HUES48 (cell line): Measurements from ENCODE around the gene ALPL.

Source experiments
- H3K27ac ChIP-seq: one replicate; pipeline ENCODE4 v1.7.0; 2013; ENCODE audit warnings: low read depth, low read length, inconsistent platforms
- H3K27me3 ChIP-seq: 2 replicates; pipeline ENCODE4 v1.6.1; 2013; ENCODE audit warnings: mild to moderate bottlenecking, low read length; ENCODE audit not compliant: control insufficient read depth, insufficient read depth
- H3K36me3 ChIP-seq: 2 replicates; pipeline ENCODE4 v1.6.1; 2013; ENCODE audit warnings: low read length; ENCODE audit not compliant: control insufficient read depth, insufficient read depth
- H3K4me1 ChIP-seq: 2 replicates; pipeline ENCODE4 v1.6.1; 2013; ENCODE audit warnings: mild to moderate bottlenecking, low read length; ENCODE audit not compliant: control insufficient read depth, insufficient read depth
- H3K4me3 ChIP-seq: 2 replicates; pipeline ENCODE4 v1.5.1; 2013; ENCODE audit warnings: mild to moderate bottlenecking, low read depth, low read length
- H3K9ac ChIP-seq: 2 replicates; pipeline ENCODE4 v1.6.1; 2013; ENCODE audit warnings: mild to moderate bottlenecking, low read depth, low read length, moderate library complexity
- H3K9me3 ChIP-seq: 2 replicates; pipeline ENCODE4 v1.6.1; 2013; ENCODE audit warnings: low read length; ENCODE audit not compliant: control insufficient read depth, insufficient read depth

ALPL gene

DNA sequence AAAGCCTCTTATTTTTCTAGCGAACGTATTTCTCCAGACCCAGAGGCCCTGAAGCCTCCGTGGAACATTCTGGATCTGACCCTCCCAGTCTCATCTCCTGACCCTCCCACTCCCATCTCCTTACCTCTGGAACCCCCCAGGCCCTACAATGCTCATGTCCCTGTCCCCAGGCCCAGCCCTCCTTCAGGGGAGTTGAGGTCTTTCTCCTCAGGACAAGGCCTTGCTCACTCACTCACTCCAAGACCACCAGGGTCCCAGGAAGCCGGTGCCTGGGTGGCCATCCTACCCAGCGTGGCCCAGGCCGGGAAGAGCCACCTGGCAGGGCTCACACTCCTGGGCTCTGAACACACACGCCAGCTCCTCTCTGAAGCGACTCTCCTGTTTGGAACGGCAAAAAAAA lies 68.7 kb downstream of the ALPL start:
- no peak overlapping the region for H3K27ac ChIP-seq

GRCh38 chr1:21579791-21580190 lies 70.6 kb downstream of the ALPL start:
- Histone ChIP-seq H3K9me3 (no peaks in the 10 kb centered on the region), H3K4me1 (peaks cover 9% of the 10 kb centered on the region; the same call in 1 of the 2 replicates), H3K4me3 (no peak overlapping the region), H3K36me3 (no peaks in the 10 kb centered on the region), H3K27ac (no peak overlapping the region), H3K27me3 (peaks cover 5% of the 10 kb centered on the region; the same call in 1 of the 2 replicates), H3K9ac (no peak overlapping the region)

More for the DNA sequence above, 68.7 kb downstream of the ALPL start:
- Histone ChIP-seq H3K4me3 (no peak overlapping the region), H3K27me3 (no peaks in the 10 kb centered on the region), H3K4me1 (peaks cover 21% of the 10 kb centered on the region), H3K36me3 (no peaks in the 10 kb centered on the region), H3K9ac (no peak overlapping the region), H3K9me3 (no peaks in the 10 kb centered on the region)

DNA sequence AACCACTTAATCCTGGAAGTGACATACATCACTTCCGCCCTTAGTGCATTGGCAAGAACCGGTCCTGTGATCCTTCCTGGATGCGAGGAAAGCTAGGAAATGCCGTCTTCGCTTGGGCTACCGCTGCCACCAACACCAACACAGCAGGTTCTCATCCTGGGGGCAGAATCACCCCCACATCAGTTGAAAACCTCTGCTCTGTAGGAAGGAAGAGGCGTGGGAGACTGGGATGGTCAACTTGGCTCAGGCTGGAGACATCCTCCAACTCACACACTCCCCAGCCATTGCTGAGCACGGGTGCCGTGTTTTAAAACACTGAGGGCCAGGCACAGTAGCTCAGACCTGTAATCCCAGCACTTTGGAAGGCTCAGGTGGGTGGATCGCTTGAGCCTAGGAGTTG lies 74.9 kb downstream of the ALPL start:
- Histone ChIP-seq H3K9me3 (no peaks in the 10 kb centered on the region), H3K4me3 (no peak overlapping the region), H3K9ac (no peak overlapping the region), H3K27me3 (peaks cover 12% of the 10 kb centered on the region; the same call in 1 of the 2 replicates), H3K36me3 (no peaks in the 10 kb centered on the region), H3K27ac (no peak overlapping the region), H3K4me1 (peaks cover 5% of the 10 kb centered on the region; the same call in 1 of the 2 replicates)

GRCh38 chr1:21585037-21585436 lies 75.8 kb downstream of the ALPL start:
- H3K9me3 ChIP-seq = no peaks in the 10 kb centered on the region
- no peak overlapping the region for H3K9ac ChIP-seq
- peaks cover 12% of the 10 kb centered on the region; the same call in 1 of the 2 replicates for H3K27me3 ChIP-seq
- no peak overlapping the region for H3K27ac ChIP-seq
- H3K4me3 ChIP-seq = no peak overlapping the region
- H3K36me3 ChIP-seq = no peaks in the 10 kb centered on the region
- peaks cover 5% of the 10 kb centered on the region; the same call in 1 of the 2 replicates for H3K4me1 ChIP-seq

GRCh38 chr1:21586222-21586621 lies 77.0 kb downstream of the ALPL start:
- H3K4me1 ChIP-seq = peaks cover 17% of the 10 kb centered on the region
- no peak overlapping the region for H3K9ac ChIP-seq
- H3K27me3 ChIP-seq = peaks cover 12% of the 10 kb centered on the region; the same call in 1 of the 2 replicates
- H3K27ac ChIP-seq = no peak overlapping the region
- H3K9me3 ChIP-seq = no peaks in the 10 kb centered on the region
- H3K4me3 ChIP-seq = no peak overlapping the region
- H3K36me3 ChIP-seq = no peaks in the 10 kb centered on the region

- Histone ChIP-seq H3K4me3 (no peak overlapping the region), H3K27me3 (peaks cover 12% of the 10 kb centered on the region; the same call in 1 of the 2 replicates), H3K36me3 (no peaks in the 10 kb centered on the region), H3K4me1 (peaks cover 24% of the 10 kb centered on the region), H3K27ac (no peak overlapping the region), H3K9ac (no peak overlapping the region), H3K9me3 (no peaks in the 10 kb centered on the region)
Observed at GRCh38 chr1:21586846-21587601, 77.8 kb downstream of the ALPL start.

- no peak overlapping the region for H3K4me3 ChIP-seq
- H3K4me1 ChIP-seq = peaks cover 24% of the 10 kb centered on the region
- H3K36me3 ChIP-seq = no peaks in the 10 kb centered on the region
- H3K27ac ChIP-seq = no peak overlapping the region
- no peak overlapping the region for H3K9ac ChIP-seq
- H3K9me3 ChIP-seq = no peaks in the 10 kb centered on the region
- peaks cover 12% of the 10 kb centered on the region; the same call in 1 of the 2 replicates for H3K27me3 ChIP-seq
Observed at GRCh38 chr1:21587602-21587953, 78.4 kb downstream of the ALPL start.

- H3K4me1 ChIP-seq = peaks cover 24% of the 10 kb centered on the region
- no peak overlapping the region for H3K4me3 ChIP-seq
- H3K27ac ChIP-seq = no peak overlapping the region
- 0 out of 2 replicates have a peak, but pooled peaks cover 7% of the 10 kb centered on the region for H3K27me3 ChIP-seq
- H3K36me3 ChIP-seq = no peaks in the 10 kb centered on the region
- H3K9ac ChIP-seq = no peak overlapping the region
- no peaks in the 10 kb centered on the region for H3K9me3 ChIP-seq
Observed at GRCh38 chr1:21589618-21590017, 80.4 kb downstream of the ALPL start.

DNA sequence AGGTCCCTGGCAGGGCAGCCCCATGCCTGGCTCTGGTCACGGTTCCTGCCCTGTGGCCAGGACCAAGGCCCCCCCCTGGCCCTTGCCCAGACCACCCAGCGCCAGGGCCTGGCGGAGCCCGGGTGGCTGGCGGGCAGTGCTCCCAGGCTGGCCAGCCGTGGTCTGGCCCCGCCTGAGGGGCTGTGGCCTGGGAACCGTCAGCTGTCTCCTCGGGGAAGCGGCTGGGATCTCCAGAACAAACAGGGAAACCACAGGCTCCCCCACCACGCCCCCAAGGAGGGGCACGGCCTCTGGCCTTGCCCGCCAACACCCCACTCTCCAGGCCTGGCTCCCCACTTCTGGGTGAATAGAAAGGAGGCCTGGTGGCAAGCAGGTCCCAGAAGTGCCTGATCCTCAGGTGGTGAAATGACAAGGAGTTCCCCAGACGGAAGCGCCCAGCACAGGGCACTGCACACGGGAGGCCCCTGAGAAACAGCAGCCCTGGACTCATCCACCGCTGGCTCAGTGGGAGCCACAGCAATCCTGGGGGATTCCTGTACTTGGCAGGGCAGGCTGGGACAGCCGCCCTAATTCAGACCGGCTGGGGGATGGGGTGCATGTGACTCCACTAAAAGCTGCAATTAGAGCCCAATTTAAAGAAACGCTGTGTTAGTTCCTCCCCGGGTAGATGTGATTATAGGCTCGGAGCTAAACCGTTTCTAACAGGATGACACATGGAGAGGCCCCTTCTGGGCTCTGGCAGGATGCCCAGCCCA lies 81.1 kb downstream of the ALPL start:
- Histone ChIP-seq H3K27ac (no peak overlapping the region), H3K4me1 (peaks cover 24% of the 10 kb centered on the region), H3K27me3 (0 out of 2 replicates have a peak, but pooled peaks cover 7% of the 10 kb centered on the region), H3K9ac (no peak overlapping the region), H3K4me3 (no peak overlapping the region), H3K36me3 (no peaks in the 10 kb centered on the region), H3K9me3 (no peaks in the 10 kb centered on the region)

- no peaks in the 10 kb centered on the region for H3K9me3 ChIP-seq
- no peak overlapping the region for H3K4me3 ChIP-seq
- H3K36me3 ChIP-seq = no peaks in the 10 kb centered on the region
- H3K9ac ChIP-seq = no peak overlapping the region
- H3K27ac ChIP-seq = no peak overlapping the region
- H3K4me1 ChIP-seq = peaks cover 20% of the 10 kb centered on the region
- H3K27me3 ChIP-seq = 0 out of 2 replicates have a peak, but pooled peaks cover 7% of the 10 kb centered on the region
Observed at GRCh38 chr1:21590934-21591333, 81.7 kb downstream of the ALPL start.
